Retinal pigment epithelial cell (primary cell): Measurements from ENCODE around the gene CRISP3.

ENCODE experiments used
- DNase-seq: peaks from one replicate; pipeline ENCODE4 v3.0.0-alpha.2; 2010; ENCODE audit warnings: low read depth
- H3K4me3 ChIP-seq: 2 replicates; pipeline ENCODE4 v1.5.1; 2011; ENCODE audit warnings: mild to moderate bottlenecking, low read length, control low read depth, moderate library complexity
- TF ChIP-seq, protein P1 (sequence below): conservative IDR thresholded peaks from 2 replicates; pipeline ENCODE4 v1.5.1; 2011; ENCODE audit warnings: low read depth, low read length, control low read depth, inconsistent platforms

The CRISP3 gene, protein sequence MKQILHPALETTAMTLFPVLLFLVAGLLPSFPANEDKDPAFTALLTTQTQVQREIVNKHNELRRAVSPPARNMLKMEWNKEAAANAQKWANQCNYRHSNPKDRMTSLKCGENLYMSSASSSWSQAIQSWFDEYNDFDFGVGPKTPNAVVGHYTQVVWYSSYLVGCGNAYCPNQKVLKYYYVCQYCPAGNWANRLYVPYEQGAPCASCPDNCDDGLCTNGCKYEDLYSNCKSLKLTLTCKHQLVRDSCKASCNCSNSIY

DNA sequence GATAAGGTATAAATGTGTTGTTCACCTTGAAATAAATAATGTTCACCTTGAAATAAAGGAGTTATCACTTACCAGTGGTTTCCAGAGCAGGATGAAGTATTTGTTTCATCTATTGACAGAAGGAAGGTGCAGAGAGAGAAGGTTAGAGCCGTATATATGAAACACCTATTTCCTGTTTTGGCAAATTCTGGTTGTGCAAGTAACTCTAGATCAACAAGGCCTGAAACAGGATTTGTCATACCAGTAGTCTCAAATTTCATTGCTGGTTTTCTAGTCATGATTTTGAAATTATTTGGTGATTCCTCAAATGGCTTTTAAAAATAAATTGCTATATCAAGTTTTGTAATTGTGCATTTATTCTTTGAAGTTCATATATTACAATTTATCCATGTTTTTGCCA is at the start of gene CRISP3:
TSS of gene CRISP3 (minus strand) at position 130 of the 400 bp plus-strand sequence. CDS start at position 109, 21 bp downstream.
- no peak within 1 kb of the TSS for H3K4me3 ChIP-seq
- TF ChIP-seq, protein P1, sequence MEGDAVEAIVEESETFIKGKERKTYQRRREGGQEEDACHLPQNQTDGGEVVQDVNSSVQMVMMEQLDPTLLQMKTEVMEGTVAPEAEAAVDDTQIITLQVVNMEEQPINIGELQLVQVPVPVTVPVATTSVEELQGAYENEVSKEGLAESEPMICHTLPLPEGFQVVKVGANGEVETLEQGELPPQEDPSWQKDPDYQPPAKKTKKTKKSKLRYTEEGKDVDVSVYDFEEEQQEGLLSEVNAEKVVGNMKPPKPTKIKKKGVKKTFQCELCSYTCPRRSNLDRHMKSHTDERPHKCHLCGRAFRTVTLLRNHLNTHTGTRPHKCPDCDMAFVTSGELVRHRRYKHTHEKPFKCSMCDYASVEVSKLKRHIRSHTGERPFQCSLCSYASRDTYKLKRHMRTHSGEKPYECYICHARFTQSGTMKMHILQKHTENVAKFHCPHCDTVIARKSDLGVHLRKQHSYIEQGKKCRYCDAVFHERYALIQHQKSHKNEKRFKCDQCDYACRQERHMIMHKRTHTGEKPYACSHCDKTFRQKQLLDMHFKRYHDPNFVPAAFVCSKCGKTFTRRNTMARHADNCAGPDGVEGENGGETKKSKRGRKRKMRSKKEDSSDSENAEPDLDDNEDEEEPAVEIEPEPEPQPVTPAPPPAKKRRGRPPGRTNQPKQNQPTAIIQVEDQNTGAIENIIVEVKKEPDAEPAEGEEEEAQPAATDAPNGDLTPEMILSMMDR: no peak
- no peak for DNase-seq

DNA sequence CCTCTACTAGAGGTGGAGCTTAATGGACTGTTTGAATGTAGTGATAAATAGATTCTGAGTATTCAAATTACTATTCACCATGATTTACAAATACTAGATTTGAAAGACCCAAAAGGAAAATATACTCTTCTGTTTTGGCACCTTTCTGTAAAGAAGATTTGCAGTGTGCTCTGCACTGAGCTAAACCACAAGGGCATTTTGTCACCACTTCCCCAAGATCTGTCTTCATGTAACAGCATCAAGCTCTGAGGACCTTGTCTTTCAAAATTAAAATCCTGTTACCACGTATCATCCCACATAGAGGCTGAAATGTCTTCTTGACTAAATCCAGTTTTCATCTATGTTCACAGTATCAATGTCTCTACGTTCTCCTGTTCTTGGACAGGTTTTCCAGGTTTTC is 46.2 kb upstream of the CRISP3 start:
- TF ChIP-seq, protein P1: no peak
- DNase-seq: no peak
- no peak overlapping the region for H3K4me3 ChIP-seq

DNA sequence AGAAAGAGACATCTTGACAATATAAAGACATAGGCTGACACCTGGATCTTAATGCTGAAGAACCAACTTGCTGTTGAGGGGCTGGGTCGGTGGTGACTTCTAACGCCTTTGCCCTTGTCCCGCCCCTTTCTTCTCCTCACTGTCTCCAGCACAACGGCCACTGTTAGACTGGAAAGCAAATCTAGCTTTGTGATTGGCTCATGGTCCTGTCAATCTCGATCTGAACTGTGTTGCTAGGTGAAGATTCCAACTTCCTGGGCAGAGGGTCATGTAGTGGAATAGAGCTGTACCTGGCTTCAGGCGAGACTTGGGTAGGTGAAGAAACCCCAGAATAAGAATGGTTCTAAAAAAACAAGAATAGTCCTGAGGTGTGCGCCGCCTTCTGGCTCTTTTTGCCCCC is 43.0 kb upstream of the CRISP3 start, which contains the start of gene PGK2:
TSS of gene PGK2 (minus strand) at position 110 of the 400 bp plus-strand sequence. CDS start at position 12, 98 bp downstream.
- TF ChIP-seq, protein P1: no peak
- DNase-seq: no peak
- no peak within 1 kb of the TSS for H3K4me3 ChIP-seq

DNA sequence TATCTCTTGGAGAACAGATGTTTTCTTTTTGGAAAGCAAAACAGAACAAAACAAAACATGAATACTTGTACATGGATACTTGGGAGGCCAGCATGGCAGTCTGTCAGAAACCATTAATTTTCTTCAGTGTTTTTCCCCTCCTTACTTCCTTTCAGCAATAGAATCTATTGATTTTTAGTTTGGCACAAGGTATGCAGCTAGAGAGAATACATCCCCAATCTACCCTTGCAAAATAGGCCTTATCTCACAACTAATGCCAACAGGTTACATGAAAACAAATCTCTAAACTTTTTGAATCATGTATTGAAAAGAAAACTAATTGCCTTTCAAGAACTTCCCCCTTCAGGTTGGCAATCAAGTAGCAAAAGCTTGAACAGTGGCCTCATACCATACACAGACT is 40.1 kb upstream of the CRISP3 start:
- no peak overlapping the region for H3K4me3 ChIP-seq
- no peak for DNase-seq
- TF ChIP-seq, protein P1: no peak

DNA sequence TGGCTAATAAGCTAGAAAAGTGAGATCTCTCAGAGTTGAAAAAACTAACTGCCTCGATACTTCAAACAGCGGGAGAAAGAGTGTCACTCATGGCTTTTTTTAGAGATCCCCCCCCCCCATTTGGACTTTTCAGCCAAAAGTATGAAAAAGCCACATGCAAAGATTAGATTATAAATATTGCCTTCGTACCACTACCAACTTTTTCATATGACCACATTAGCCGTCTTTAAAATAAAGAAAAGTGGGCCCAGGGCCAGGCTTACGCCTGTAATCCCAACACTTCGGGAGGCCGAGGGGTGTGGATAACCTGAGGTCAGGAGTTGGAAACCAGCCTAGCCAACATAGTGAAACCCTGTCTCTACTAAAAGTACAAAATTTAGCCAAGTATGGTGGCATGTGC is 38.5 kb upstream of the CRISP3 start:
- TF ChIP-seq, protein P1: no peak
- no peak for DNase-seq
- H3K4me3 ChIP-seq: no peak overlapping the region

DNA sequence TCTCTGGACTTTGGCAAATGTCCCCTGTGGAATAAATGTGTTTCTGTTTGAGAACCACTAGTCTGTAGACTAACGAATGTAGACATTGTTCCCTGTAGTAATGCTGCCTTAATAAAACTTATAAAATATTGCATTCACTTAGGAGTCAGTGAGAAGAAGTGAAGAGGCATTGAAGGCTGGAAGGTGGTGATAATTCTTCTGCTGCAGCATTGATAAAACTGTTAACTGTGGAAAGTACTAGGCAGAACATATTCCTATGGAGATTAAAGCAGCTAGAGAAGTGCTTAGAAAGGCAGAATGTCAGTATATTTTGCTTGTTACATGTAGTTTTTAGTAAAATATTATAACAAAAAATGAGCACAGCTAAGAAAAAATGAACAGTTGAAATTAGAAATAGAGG is 38.1 kb upstream of the CRISP3 start:
- TF ChIP-seq, protein P1: no peak
- H3K4me3 ChIP-seq: no peak overlapping the region
- no peak for DNase-seq

DNA sequence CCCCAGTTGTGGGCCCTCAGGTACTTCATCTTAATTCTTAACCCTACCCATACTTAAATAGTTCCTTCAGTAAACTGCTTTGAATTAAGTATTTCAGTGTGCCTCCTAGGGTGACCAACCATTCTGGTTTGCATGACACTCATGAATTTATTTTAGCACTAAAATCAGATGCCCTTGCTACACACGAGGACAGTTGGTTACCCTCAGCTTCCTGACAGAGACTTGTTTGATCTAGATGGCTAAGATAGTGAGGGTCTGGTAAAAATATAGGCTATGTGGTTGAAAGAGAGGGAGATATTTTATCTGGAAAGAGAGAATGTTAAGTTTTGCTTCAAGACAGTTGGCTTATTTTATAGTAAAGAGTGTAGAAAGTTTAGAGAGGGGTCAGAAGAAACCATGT is 32.3 kb upstream of the CRISP3 start:
- no peak overlapping the region for H3K4me3 ChIP-seq
- DNase-seq: no peak

More for the DNA sequence above, 32.3 kb upstream of the CRISP3 start:
- TF ChIP-seq, protein P1: no peak
